GM12878 (cell line): ENCODE measurements around the gene ANTKMT.

Experiments used
- MYC ChIP-seq: IDR thresholded peaks from 2 replicates; pipeline ENCODE4 v1.6.1; 2011; ENCODE audit warnings: mild to moderate bottlenecking, low read length, moderate library complexity, inconsistent platforms; ENCODE audit not compliant: insufficient read depth, insufficient replicate concordance, insufficient read length, severe bottlenecking
- SUZ12 ChIP-seq: fragments of 200-600 bp; sonication (generic); IDR thresholded peaks from one replicate; pipeline ENCODE4 v1.6.1; 2018; ENCODE audit warnings: antibody characterized with exemption, mild to moderate bottlenecking; ENCODE audit not compliant: unreplicated experiment

- no peak for TF ChIP-seq MYC
- TF ChIP-seq SUZ12: no peak
Measured at GRCh38 chr16:729768-730665, 9.1 kb downstream of the ANTKMT start.
